ENCODE measurements around the gene SLC29A2.

The SLC29A2 gene

DNA sequence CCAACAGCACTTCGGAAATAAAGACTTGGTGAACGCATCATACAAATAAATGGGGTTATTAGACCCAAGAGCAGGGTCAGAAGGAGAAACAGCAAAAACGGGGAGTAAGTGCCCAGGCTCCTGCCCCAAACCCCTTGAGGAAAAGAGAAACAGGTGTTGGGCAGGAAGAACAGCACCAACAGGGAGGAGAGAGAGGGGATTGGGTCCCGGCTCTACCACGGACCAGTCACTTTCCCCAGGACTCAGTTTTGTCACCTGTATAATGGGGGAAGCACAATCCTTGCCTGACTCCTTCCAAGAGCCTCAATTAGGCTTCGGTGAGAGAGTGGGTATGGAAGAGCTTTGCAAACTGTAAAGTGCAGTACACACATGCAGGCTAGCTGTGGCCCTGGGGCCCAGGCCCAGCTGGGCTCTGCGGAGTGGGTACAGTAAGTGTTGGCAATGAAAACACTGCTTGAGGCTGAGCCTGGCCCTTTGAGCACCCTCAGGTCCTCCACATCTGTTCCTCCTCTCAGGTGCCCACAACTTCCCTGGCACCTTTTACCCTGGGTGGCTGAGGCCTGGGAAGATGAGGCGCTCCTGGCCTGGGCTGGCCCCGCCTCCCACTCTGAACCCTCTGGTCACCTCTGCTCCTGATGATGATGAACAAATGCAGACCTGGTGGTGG is 8.9 kb downstream of the SLC29A2 start:
- Histone ChIP-seq H4K20me1 (ENCODE audit: insufficient read depth, low read length) (no peaks in the 10 kb centered on the region), H3K4me2 (ENCODE audit: low read depth, low read length) (no peak overlapping the region), H3K9me3 (replicated peaks; ENCODE audit: insufficient read depth, low read length) (no peaks in the 10 kb centered on the region), H3K36me3 (replicated peaks; ENCODE audit: insufficient read depth, low read length) (no peaks in the 10 kb centered on the region), H2AFZ (ENCODE audit: low read length) (no peak overlapping the region), H3K27me3 (replicated peaks; ENCODE audit: insufficient read depth, low read length) (peaks cover 68% of the 10 kb centered on the region), H3K9ac (ENCODE audit: low read length) (no peak overlapping the region), H3F3A (ENCODE audit: insufficient read depth, low read length) (no peaks in the 10 kb centered on the region), H3K79me2 (ENCODE audit: low read length) (no peaks in the 10 kb centered on the region), H3K9me2 (replicated peaks; ENCODE audit: insufficient read depth, low read length) (no peaks in the 10 kb centered on the region), H3K4me3 (ENCODE audit: low read length) (no peak overlapping the region), H3K4me1 (ENCODE audit: low read length) (no peaks in the 10 kb centered on the region), H3K27ac (ENCODE audit: low read length) (no peak overlapping the region)
- no peak for DNase-seq
- TF ChIP-seq EZH2phosphoT487 (IDR thresholded peaks at IDR 0.05; ENCODE audit: low read length), result no peak
- TF ChIP-seq, protein P1, sequence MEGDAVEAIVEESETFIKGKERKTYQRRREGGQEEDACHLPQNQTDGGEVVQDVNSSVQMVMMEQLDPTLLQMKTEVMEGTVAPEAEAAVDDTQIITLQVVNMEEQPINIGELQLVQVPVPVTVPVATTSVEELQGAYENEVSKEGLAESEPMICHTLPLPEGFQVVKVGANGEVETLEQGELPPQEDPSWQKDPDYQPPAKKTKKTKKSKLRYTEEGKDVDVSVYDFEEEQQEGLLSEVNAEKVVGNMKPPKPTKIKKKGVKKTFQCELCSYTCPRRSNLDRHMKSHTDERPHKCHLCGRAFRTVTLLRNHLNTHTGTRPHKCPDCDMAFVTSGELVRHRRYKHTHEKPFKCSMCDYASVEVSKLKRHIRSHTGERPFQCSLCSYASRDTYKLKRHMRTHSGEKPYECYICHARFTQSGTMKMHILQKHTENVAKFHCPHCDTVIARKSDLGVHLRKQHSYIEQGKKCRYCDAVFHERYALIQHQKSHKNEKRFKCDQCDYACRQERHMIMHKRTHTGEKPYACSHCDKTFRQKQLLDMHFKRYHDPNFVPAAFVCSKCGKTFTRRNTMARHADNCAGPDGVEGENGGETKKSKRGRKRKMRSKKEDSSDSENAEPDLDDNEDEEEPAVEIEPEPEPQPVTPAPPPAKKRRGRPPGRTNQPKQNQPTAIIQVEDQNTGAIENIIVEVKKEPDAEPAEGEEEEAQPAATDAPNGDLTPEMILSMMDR (IDR thresholded peaks at IDR 0.05; ENCODE audit: low read length), result no peak
- TF ChIP-seq EZH2 (optimal IDR thresholded peaks at IDR 0.05; ENCODE audit: low read depth, low read length), result no peak

- no peak overlapping the region for H3K4me3 ChIP-seq (ENCODE audit: low read length)
- H4K20me1 ChIP-seq (ENCODE audit: insufficient read depth, low read length), result no peaks in the 10 kb centered on the region
- no peaks in the 10 kb centered on the region for H3K79me2 ChIP-seq (ENCODE audit: low read length)
- no peak overlapping the region for H2AFZ ChIP-seq (ENCODE audit: low read length)
- no peak overlapping the region for H3K4me2 ChIP-seq (ENCODE audit: low read depth, low read length)
- H3F3A ChIP-seq (ENCODE audit: insufficient read depth, low read length), result no peaks in the 10 kb centered on the region
- no peaks in the 10 kb centered on the region for H3K36me3 ChIP-seq (replicated peaks; ENCODE audit: insufficient read depth, low read length)
- DNase-seq, result no peak
- H3K9me2 ChIP-seq (replicated peaks; ENCODE audit: insufficient read depth, low read length), result no peaks in the 10 kb centered on the region
- no peak overlapping the region for H3K9ac ChIP-seq (ENCODE audit: low read length)
- no peak overlapping the region for H3K27ac ChIP-seq (ENCODE audit: low read length)
- H3K4me1 ChIP-seq (ENCODE audit: low read length), result no peaks in the 10 kb centered on the region
- no peaks in the 10 kb centered on the region for H3K9me3 ChIP-seq (replicated peaks; ENCODE audit: insufficient read depth, low read length)
- H3K27me3 ChIP-seq (replicated peaks; ENCODE audit: insufficient read depth, low read length), result peaks cover 57% of the 10 kb centered on the region
- TF ChIP-seq EZH2 (optimal IDR thresholded peaks at IDR 0.05; ENCODE audit: low read depth, low read length) (no peak), EZH2phosphoT487 (IDR thresholded peaks at IDR 0.05; ENCODE audit: low read length) (no peak)
- TF ChIP-seq, protein P1 (IDR thresholded peaks at IDR 0.05; ENCODE audit: low read length), result no peak
These were observed 10.0 kb downstream of the SLC29A2 start for GRCh38 chr11:66361502-66361941.

GRCh38 chr11:66360406-66361073 is 11.0 kb downstream of the SLC29A2 start:
- Histone ChIP-seq H2AFZ (ENCODE audit: low read length) (no peak overlapping the region), H3K4me1 (ENCODE audit: low read length) (no peaks in the 10 kb centered on the region), H3K36me3 (replicated peaks; ENCODE audit: insufficient read depth, low read length) (no peaks in the 10 kb centered on the region), H3F3A (ENCODE audit: insufficient read depth, low read length) (no peaks in the 10 kb centered on the region), H3K9ac (ENCODE audit: low read length) (no peak overlapping the region), H3K27ac (ENCODE audit: low read length) (no peak overlapping the region), H4K20me1 (ENCODE audit: insufficient read depth, low read length) (no peaks in the 10 kb centered on the region), H3K4me2 (ENCODE audit: low read depth, low read length) (no peak overlapping the region), H3K27me3 (replicated peaks; ENCODE audit: insufficient read depth, low read length) (peaks cover 51% of the 10 kb centered on the region), H3K4me3 (ENCODE audit: low read length) (no peak overlapping the region), H3K9me2 (replicated peaks; ENCODE audit: insufficient read depth, low read length) (no peaks in the 10 kb centered on the region), H3K79me2 (ENCODE audit: low read length) (no peaks in the 10 kb centered on the region), H3K9me3 (replicated peaks; ENCODE audit: insufficient read depth, low read length) (no peaks in the 10 kb centered on the region)
- DNase-seq, result no peak
- TF ChIP-seq, protein P1 (IDR thresholded peaks at IDR 0.05; ENCODE audit: low read length), result no peak
- TF ChIP-seq EZH2phosphoT487 (IDR thresholded peaks at IDR 0.05; ENCODE audit: low read length) (no peak), EZH2 (optimal IDR thresholded peaks at IDR 0.05; ENCODE audit: low read depth, low read length) (no peak)
